Urothelium cell line (cell line): ENCODE measurements around the gene RTP4.
"Not testable (repeated sequence)": the region's sequence is repeated elsewhere in the genome, so short reads cannot be mapped to it uniquely, and the experiment has no call there.

ENCODE experiments used
- DNase-seq: peaks from one replicate; pipeline ENCODE4 v3.0.0; 2011; ENCODE audit warnings: low spot score, mixed read lengths
- FAIRE-seq: peaks from 2 replicates; lab custom pipeline; 2011; peaks lifted over from hg19 to GRCh38; lab: Jason Lieb, UNC

RTP4 gene

DNA sequence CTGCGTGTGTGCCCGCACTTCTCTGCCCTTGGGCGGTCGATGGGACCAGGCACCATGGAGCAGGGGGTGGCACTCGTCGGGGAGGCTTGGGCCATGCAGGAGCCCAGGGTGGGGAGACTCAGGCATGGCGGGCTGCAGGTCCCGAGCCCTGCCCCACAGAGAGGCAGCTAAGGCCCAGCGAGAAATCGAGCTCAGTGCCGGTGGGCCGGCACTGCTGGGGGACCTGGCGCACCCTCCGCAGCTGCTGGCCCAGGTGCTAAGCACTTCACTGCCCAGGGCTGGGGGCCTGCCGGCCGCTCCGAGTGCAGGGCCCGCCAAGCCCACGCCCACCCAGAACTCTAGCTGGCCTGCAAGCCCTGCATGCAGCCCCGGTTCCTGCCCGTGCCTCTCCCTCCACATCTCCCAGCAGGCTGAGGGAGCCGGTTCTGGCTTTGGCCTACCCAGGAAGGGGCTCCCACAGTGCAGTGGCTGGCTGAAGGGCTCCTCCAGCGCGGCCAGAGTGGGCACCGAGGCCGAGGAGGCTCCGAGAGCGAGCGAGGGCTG lies 553 bp upstream of the RTP4 start:
- no peak for FAIRE-seq
- no peak for DNase-seq

DNA sequence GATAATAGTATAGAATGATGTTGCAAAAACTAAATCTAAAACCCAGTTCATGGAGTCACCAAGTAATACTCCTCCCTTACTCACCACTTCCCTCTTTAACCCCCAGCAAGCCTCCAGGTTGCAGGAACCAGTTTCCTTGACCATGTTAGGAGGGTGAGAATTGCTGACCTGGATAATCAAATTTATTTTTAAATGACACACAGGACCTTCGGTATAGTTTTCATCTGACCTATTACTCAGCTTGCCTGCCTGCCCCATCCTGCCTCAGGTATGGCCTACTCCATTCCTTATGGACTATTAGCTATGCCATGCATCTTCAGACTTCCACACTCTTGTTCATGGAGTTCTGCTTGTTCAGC lies 883 bp downstream of the RTP4 start:
- no peak for DNase-seq
- FAIRE-seq: no peak

DNA sequence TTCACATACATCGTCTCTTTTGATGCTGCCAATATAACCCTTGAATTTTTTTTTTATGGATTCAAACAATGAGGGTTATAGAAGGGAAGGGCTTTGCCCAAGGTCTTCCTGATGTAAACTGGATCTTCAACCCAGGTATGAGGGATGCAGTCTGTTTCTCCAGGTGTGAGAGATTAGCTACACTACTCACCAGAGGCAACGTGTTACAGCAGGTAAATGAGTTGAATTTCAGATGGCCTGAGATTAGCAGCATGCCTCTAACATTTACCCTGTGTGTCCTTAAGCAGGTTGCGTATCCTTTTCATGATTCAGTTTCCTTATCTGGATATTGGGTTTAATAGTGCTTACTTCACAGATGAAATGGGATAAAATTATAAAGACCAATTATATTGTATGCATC lies 1.9 kb downstream of the RTP4 start:
- FAIRE-seq (no peak), DNase-seq (no peak)

DNA sequence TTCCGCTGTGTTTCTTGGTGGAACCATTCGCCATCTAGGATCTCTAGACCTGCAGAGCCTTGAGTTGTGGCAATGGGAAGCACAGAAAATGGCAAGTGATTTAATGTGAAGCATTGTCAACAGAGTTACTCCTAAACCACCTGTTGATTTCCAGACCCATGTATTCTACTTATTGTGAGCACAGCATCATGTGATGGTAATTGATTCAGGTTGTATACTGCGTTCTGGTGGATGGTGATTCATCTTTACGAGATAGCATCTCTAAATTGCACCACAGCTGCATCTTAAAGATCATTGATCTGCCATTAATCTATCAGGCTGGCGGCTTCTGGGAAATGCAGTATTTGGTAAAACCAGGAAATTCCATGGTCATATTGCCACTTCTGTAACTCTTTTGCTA lies 7.4 kb downstream of the RTP4 start:
- FAIRE-seq (no peak), DNase-seq (no peak)

DNA sequence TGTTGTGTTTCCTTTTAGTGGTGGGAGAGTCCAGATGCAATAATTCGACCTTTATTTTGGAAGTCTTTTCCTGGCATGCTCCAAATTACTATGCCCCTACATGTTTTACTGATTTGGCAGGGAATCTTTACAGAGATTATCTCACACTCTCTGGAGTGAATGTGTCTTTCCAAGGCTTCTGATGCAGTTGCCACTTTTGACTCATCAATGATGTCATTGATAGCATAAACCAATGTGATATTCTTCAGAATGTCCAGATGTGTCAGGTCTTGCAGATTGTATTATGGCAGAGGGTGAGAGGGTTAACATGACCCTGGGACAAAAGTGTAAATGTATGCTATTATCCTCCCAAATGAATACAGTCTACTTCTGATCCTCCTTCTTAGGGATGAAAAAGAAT lies 9.7 kb downstream of the RTP4 start:
- DNase-seq: no peak
- FAIRE-seq: no peak

DNA sequence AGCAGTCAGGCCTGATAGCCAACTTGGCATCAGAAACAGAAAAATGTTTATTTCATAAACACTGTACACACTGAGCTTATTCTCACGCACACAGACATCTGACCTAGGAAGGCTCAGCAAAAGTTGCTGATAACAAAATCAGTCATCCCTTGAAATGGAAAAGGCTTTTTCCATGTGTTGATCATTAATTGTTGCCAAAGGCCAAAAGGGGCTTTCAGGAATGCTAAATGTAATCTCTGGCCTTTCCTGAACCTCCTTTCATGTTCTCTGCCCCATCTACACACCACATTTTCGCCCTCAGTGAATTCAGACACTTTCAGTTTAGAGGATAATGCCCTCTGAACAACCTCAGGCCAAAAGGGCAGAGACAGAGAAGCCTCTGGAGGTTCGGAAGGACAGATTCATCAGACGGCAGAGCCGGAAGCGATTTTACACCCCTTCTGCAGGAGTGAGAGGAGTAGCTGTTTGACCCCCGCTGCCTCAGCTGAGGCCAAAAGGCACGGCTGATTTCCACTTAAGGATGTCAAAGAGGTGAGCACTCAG lies 14.5 kb downstream of the RTP4 start:
- FAIRE-seq (no peak), DNase-seq (no peak)

DNA sequence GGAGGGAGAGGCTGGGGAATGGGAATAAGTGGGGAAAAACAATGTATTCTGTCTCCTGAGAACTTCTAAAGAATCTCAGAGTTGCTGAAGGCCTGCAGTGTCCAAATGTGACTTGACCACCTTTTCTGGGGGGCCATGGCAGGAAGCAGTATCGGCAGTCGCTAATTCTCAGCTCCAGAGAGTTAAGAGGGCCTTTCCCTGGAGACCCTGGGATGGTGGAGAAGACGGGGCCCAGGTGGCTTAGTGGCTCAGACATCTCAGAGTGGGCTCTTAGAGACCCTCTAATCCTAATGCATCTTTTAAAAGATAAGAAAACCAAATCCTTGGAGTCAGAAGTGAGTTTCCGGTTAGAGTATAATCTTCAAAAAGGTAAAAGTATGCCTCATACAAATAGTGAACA lies 15.1 kb downstream of the RTP4 start:
- DNase-seq: no peak
- no peak for FAIRE-seq

DNA sequence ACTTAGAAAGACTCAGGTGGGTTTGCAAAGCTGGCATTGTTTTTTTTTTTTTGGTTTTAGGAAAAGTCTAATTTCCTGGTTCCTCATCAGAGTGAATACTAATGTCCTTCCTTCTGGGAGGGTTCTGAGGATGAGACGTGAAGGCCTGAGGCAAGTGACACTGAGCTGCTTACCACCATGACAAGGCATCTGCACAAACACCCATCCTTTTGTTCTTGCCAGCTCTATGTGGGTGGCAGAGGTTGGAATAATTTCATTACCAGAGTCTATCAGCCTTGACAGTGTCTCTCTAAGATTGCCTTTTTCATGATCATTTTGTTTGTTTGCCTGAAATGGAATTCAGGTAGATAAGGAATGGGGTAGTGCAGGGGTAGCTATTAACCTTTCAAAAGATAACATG lies 17.1 kb downstream of the RTP4 start:
- FAIRE-seq: no peak
- no peak for DNase-seq

DNA sequence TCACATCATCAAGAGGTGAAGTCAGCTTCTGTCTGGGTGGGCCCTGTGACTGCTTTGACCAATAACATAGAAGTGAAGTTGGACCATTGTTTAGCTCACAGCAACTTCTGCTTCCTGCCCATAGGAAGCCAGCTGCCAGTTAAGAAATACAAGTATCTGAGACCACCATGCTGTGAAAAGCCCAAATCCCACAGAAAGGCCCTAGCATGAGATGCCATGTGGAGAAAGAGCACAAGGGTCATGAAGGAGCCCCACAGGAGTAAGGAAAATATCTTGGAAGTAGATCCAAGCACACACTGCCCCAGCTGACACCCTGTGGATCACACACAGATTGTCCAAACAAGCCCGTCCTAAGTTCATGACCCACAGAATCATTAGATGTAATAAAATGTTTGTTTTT lies 28.5 kb downstream of the RTP4 start:
- no peak for DNase-seq
- FAIRE-seq: no peak

DNA sequence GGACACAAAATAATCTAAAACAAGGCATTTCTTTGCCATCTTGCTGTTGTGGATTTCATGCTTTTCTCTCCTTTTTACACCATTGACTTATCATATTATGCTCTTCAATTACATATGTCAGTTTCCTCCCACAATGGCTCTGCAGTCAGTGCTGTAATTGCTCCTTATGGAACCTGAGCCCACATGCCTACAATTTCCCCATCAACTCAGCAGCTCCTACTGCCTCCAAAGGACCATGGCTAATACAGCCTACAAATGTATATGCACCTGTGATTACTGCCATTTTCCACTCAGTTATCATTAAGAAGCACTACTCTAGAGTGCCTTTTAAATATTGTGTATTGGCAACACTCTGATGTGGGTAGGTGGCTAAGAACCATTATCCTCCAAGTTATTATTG lies 30.8 kb downstream of the RTP4 start:
- no peak for FAIRE-seq
- DNase-seq: no peak

DNA sequence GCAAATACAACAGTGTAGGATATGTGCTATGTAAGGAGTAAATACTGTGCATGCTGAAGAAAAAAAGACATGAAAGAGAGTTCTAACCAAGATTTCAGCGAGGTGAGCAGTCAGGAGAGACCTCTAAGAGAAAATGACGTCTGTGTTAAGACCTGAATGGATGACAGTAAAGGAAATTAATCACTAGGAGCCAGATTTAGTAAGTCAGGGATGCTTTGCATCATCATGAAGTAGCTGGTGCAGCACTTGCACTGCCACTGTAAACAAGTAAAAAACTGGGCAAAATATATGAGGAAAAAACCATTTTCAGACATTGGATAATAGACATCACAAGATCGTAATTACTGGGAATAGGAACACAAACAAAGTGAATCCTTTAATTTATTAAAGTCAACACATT lies 32.6 kb downstream of the RTP4 start:
- no peak for FAIRE-seq
- DNase-seq: no peak

DNA sequence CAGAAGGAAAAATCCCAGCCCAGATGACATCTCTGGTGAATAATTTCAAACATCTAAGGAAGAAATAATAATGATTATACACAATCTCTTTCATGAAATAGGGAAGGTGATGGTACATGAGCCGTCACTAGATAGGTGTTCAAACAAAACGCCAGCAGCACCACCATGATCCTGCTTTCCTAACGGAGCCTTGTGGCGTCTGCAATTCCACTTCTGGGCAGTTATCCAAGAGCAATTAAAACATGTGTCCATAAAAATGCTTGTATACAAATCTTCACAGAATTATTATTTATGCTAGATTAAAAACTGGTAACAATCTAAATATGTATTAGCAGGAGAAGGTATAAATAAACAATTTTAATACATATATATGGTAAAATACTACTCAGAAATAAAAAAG lies 33.7 kb downstream of the RTP4 start:
- no peak for DNase-seq
- no peak for FAIRE-seq

DNA sequence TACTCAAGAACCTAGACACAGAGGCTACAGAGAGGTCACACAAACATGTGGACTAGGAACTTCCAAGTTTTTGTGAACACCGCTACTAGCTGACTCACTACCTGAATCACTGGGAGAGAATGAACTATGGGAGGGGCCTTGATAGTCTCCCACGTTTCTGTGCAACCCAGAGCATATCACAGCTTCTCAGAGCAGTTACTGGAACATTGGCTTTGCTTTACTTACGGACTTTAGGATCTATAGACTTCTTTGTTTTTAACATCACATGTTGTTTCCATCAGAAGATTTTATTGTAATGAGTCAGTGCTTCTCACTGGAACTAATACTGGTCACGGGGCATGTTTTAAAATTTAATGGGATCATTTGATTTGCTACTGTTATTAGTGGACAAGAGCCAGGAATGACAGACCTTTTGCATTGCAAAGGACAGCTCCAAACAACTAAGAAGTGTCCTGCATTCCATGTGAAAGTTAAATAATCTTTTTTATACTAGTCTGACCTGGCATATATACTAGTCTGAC lies 35.6 kb downstream of the RTP4 start:
- peak; percentile 23 for FAIRE-seq
- peak; percentile 82 for DNase-seq

DNA sequence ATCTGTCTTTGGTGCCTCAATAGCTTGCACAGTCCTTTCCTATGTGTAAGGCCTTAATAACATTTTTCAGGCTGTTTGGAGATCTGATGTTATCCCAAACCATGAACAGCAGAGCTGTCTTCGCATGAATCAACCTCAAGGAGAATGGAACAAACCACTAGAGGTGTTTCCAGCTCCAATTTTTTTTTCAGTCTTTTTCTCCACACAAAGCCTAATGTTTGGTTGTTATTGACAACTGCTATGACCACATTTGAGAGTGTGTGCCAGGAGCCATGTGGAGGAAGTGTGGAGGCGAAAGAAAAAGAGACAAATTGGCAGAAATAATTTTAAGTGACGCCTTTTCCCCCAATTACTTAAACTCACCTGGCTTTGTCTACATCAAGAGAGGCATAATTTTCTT lies 38.7 kb downstream of the RTP4 start:
- DNase-seq (no peak), FAIRE-seq (no peak)

DNA sequence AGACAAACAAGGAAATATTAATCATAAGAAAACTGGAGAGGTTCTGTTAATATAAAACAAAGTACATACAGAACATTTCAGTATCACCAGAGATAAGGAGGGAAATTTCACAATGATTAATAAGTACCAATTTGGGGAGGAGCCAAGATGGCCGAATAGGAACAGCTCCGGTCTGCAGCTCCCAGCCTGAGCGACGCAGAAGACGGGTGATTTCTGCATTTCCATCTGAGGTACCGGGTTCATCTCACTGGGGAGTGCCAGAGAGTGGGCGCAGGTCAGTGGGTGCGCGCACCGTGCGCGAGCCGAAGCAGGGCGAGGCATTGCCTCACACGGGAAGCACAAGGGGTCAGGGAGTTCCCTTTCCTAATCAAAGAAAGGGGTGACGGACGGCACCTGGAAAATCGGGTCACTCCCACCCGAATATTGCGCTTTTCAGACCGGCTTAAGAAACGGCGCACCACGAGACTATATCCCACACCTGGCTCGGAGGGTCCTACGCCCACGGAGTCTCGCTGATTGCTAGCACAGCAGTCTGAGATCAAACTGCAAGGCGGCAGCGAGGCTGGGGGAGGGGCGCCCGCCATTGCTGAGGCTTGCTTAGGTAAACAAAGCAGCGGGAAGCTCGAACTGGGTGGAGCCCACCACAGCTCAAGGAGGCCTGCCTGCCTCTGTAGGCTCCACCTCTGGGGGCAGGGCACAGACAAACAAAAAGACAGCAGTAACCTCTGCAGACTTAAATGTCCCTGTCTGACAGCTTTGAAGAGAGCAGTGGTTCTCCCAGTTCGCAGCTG lies 44.0 kb downstream of the RTP4 start:
- FAIRE-seq, DNase-seq: not testable (repeated sequence)
